ENCODE data around the gene NOTUM.

The NOTUM gene

GRCh38 chr17:81977211-81977808 lies 16.3 kb upstream of the NOTUM start, which contains the start of gene ASPSCR1:
ASPSCR1 (plus strand) TSS chr17:81977629; CDS start chr17:81977647, 18 bp downstream.
- DNase-seq (ENCODE audit: low spot score) = peak; percentile 89

GRCh38 chr17:81976332-81977210 lies 15.6 kb upstream of the NOTUM start:
- no peak for DNase-seq (ENCODE audit: low spot score)

GRCh38 chr17:81973432-81973831 lies 12.4 kb upstream of the NOTUM start:
- no peak for DNase-seq (ENCODE audit: low spot score)

GRCh38 chr17:81968850-81969812 lies 8.1 kb upstream of the NOTUM start:
- no peak for DNase-seq (ENCODE audit: low spot score)

- DNase-seq (ENCODE audit: low spot score) = no peak
These were observed 7.4 kb upstream of the NOTUM start for GRCh38 chr17:81968396-81968745.

- DNase-seq (ENCODE audit: low spot score) = peak; percentile 87
These were observed 6.8 kb upstream of the NOTUM start for GRCh38 chr17:81967533-81968395.

- DNase-seq (ENCODE audit: low spot score) = no peak
These were observed 6.2 kb upstream of the NOTUM start for GRCh38 chr17:81967244-81967532.

GRCh38 chr17:81966343-81967243 lies 5.6 kb upstream of the NOTUM start:
- DNase-seq (ENCODE audit: low spot score) = peak; percentile 48

GRCh38 chr17:81964081-81964849 lies 3.3 kb upstream of the NOTUM start:
- DNase-seq (ENCODE audit: low spot score) = no peak

- DNase-seq (ENCODE audit: low spot score) = no peak
These were observed 1.8 kb upstream of the NOTUM start for GRCh38 chr17:81962499-81963441.

GRCh38 chr17:81961521-81962498 lies 823 bp upstream of the NOTUM start:
- no peak for DNase-seq (ENCODE audit: low spot score)

- DNase-seq (ENCODE audit: low spot score) = no peak
These were observed 643 bp downstream of the NOTUM start for GRCh38 chr17:81960130-81960958.

GRCh38 chr17:81959362-81960129 lies 1.4 kb downstream of the NOTUM start:
- no peak for DNase-seq (ENCODE audit: low spot score)

- no peak for DNase-seq (ENCODE audit: low spot score)
These were observed 2.2 kb downstream of the NOTUM start for GRCh38 chr17:81958633-81959342.
